ENCODE measurements around the gene MOB1B.
"Not testable (repeated sequence)": the region's sequence is repeated elsewhere in the genome, so short reads cannot be mapped to it uniquely, and the experiment has no call there.

MOB1B gene

DNA sequence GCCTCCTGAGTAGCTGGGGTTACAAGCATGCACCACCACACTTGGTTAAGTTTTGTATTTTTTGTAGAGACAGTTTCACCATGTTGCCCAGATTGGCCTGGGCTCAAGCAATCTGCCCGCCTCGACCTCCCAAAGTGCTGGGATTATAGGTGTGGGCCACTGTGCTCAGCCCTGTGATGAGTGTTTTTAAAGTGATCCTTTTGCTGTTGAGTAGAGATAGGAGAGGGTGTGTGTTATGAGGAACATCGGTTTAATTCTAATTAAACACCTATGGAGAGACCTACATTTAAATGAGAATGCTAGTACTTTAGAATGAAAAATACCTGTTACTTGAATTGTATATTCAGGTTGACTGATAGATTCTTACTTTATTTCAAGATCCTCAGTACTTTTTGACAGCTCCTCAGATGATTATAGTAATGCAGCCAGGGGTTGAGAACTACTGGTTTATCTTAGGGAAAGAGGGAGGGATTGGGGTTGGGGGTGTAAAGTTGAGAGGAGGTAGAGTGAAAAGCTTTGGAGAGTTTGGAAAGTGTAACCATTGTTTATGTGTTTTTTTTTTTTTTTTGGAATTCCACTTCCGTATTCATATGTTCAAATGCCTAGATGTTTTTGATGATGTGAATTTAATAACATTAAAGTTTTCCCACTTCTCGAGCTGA is 54.5 kb downstream of the MOB1B start:
- DNase-seq (ENCODE audit: low spot score) = no peak

- no peak for DNase-seq (ENCODE audit: low spot score)
Observed at GRCh38 chr4:70958681-70959080, 56.5 kb downstream of the MOB1B start.

DNA sequence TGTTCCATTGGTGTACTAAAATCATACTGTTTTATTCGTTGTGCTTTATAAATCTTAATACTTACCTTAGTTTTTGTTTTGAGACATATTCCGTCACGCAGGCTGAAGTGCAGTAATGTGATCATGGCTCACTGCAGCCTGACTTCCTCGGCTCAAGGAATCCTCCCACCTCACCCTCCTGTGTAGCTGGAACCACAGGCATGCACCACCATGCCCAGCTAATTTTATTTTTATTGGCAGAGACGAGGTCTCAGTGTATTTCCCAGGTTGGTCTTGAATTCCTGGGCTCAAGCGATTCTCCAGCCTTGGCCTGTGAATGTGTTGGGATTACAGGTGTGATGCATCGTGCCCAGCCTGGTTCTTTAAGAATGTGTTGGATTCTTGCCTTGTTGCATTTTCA is 66.9 kb downstream of the MOB1B start:
- DNase-seq (ENCODE audit: low spot score) = no peak

DNA sequence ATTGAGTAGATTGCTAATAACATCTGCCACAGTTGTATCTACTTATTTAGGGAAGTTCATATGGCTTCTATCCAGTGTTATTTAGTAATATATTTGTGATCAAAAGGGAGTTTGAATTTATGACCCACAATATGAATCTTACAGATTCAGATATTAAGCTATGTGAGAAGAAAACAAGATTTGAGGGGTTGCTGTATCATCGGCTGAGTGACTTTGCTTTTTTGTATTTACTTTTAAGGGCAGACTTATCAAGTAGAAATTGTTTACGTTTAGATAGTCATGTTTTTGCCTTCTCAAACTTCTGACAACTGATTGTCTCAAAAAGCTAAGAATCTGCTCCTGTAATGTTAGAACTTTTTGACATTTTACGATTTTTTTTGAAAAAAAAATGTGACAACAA is 74.1 kb downstream of the MOB1B start:
- no peak for DNase-seq (ENCODE audit: low spot score)

GRCh38 chr4:70979445-70980008 is 77.4 kb downstream of the MOB1B start:
- DNase-seq (ENCODE audit: low spot score) = no peak

DNA sequence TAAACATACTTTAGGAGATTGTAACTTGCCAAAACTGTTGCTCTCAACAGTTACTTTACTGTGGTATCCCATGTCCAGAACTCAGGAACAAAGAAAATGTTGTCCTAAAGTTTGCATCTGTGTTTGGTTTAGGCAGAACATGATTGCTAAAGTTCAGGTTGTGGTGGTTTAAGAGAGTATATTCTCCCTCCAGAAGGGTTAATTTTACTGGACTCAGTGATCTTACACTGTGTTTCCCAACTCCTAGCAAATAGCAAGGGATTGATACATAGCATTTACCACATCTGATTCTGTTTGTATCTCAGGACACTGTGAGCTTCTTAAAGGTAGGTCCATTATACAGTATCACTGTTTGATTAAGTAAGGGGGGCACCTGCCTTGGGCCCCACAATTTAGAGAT is 78.0 kb downstream of the MOB1B start:
- DNase-seq (ENCODE audit: low spot score) = no peak

DNA sequence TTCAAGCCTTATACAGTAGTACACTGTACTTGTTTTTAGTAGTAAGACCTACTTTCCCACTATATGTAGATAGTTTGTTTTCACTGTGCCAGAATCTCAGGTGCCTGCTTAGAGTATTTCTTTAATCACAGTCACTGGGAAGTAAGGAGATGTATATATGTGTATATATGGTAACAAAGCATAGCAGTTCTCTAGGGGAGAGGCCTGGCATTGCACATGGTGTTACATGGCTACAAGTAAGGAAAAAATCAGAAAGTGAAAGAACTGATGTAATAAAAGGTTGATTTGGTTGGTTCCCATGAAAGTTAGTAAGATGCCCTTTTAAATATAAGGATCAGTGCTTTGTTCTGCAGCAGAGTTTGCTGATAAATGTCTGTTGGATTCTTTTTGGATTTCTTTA is 81.9 kb downstream of the MOB1B start:
- DNase-seq (ENCODE audit: low spot score) = no peak

DNA sequence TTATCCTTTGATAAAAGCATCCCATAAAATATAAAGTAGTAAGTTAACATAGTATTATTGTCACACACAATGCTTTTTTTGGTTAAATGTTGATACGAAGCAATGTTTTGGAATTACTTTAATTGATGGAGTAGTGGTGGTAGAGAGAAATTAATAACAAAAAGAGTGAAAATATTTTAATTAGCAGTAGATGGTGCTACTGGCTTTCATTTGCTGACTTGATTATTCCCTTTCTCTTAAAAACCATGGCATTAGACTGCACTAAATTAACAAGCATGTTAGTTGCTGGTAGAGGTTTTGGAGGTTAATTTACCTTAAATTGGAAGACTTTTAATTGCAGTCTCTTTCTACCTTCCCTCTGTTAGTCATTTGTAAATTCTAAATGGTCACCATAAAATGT is 82.4 kb downstream of the MOB1B start:
- no peak for DNase-seq (ENCODE audit: low spot score)

DNA sequence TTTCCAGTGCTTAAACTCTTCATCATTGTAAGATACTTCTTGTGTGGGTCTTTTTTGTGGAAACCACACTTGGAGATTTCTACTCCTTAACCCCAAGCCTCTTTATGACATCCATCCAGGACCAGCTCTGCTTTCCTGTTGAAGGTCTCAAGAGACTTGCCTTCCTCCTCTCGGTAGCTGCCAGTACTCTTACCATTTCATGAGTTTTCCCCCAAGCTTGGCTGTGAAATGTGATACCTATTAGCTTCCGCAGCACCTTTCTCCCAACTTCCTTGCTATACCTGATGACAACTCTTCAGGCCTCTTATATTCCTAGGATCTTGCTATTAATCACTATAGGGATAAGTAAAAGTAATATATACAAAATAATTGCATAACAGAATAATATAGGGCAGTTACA is 89.4 kb downstream of the MOB1B start:
- DNase-seq (ENCODE audit: low spot score) = no peak

- DNase-seq (ENCODE audit: low spot score) = peak; percentile 8
Observed at GRCh38 chr4:70992391-70992881, 90.3 kb downstream of the MOB1B start.

- peak; percentile 91 for DNase-seq (ENCODE audit: low spot score)
Observed at GRCh38 chr4:70993181-70994068, 91.3 kb downstream of the MOB1B start, which contains the start of gene DCK. DCK (plus strand) TSS chr4:70993649; CDS start chr4:70993836, 187 bp downstream.

- DNase-seq (ENCODE audit: low spot score) = no peak
Observed at GRCh38 chr4:70994069-70994366, 91.8 kb downstream of the MOB1B start.

GRCh38 chr4:70994387-70995099 is 92.4 kb downstream of the MOB1B start:
- DNase-seq (ENCODE audit: low spot score) = no peak

DNA sequence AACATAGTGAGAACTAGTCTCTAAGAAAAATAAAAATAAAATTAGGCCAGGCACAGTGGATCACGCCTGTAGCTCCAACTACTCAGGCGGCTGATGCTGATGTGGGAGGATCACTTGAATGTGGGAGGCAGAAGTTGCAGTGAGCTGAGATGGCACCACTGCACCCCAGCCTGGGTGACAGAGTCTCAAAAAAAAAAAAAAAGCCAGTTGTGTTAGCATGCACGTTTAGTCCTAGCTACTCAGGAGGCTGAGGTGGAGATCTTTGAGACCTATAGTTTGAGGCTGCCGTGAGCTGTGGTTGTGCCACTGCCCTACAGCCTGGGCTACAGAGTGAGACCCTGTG is 93.8 kb downstream of the MOB1B start:
- no peak for DNase-seq (ENCODE audit: low spot score)

- no peak for DNase-seq (ENCODE audit: low spot score)
Observed at GRCh38 chr4:70997036-70997435, 94.9 kb downstream of the MOB1B start.

DNA sequence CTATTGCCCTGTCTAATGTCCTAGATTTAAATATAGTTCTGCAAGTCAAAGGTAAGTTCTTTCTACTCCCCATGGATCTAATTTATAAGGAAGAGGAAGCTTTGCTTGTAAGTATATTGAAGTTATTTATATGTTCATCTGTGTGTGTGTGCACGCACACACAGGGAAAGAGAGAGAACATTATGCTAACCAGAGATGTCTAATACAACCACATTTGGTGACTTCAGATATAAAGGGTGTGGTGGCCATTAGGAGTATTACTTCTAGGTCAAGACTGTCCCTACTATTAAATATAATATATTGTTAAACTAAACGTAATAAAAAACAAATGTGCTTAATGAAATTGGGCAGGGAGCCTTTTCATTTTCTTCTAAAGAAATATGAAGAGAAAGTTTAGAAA is 95.4 kb downstream of the MOB1B start:
- DNase-seq (ENCODE audit: low spot score) = no peak

GRCh38 chr4:70999639-71000038 is 97.5 kb downstream of the MOB1B start:
- not testable (repeated sequence) for DNase-seq (ENCODE audit: low spot score)

DNA sequence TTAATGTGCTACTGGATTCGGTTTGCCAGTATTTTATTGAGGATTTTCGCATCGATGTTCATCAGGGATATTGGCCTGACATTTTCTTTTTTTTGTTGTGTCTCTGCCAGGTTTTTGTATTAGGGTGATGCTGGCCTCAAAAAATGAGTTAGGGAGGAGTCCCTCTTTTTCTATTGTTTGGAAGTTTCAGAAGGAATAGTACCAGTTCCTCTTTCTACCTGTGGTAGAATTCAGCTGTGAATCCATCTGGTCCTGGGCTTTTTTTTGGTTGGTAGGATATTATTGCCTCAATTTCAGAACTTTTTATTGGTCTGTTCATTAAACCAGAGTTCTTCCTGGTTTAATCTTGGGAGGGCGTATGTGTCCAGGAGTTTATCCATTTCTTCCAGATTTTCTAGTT is 99.2 kb downstream of the MOB1B start:
- not testable (repeated sequence) for DNase-seq (ENCODE audit: low spot score)

DNA sequence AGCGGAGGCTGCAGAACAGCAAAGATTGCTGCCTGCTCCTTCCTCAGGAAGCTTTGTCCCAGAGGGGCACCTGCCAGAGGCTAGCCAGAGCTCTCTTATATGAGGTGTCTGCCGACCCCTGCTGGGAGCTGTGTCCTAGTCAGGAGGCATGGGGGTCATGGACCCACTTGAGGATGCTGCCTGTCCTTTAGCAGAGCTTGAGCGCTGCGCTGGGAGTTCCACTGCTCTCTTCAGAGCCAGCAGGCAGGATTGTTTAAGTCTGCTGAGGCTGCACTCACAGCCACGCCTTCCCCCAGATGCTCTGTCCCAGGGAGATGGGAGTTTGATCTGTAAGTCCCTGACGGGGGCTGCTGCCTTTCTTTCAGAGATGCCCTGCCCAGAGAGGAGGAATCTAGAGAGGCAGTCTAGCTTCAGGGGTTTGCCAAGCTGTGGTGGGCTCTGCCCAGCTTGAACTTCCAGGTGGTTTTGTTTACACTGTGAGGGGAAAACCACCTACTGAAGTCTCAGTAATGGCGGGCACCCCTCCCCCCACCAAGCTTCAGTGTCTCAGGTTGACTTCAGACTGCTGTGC is 102.2 kb downstream of the MOB1B start:
- DNase-seq (ENCODE audit: low spot score) = no peak

GRCh38 chr4:71005025-71005424 is 102.9 kb downstream of the MOB1B start:
- not testable (repeated sequence) for DNase-seq (ENCODE audit: low spot score)

DNA sequence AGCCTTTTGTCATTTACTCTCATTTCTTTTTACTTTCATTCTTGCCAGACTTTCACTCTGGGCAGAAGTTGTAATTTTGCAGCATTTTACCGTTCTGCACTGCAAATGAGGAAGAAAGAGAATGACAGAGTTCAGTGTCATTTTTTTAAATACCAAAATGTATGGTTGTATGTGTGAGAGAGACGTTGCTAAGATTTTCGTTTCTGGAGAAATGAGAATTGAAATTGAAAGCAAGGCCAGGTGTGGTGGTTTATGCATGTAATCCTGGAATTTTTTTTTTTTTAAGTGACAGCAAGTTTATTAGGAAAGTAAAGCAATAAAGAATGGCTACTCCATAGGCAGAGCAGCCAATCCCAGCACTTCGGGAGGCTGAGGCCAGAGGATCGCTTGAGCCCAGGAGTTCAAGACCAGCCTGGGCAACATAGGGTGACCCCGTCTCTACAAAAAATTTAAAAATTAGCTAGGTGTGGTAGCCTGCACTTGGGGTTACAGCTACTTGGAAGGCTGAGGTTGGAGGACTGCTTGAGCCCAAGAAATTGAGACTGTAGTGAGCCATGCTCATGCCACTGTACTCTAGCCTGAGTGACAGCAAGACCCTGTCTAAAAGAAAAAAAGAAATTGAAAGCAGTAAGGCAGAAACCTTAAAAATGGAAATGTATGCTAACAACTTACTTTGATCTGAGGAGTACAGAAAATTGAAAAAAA is 104.2 kb downstream of the MOB1B start:
- no peak for DNase-seq (ENCODE audit: low spot score)

DNA sequence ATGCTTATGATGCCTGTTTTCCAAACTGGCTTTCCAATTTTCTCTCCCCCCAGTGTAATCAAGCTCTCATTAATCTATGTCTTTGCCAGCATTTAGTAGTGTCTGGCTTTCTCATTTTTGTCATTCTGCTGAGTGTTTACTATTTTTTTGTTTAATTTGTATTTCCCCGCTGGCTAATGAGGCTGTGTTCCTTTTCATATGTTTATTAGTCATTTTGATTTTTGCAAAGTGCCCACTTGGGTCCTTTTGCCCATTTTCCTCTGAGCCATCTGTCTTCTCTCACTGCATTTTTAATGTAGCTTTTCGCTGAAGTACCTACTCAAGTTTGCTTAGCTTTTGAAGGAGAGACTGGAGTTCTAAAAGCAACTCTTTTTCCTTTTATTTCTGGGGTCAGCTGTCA is 106.0 kb downstream of the MOB1B start:
- no peak for DNase-seq (ENCODE audit: low spot score)

All from LoVo (cell line).